GM19238 (cell line): ENCODE measurements around the gene QPCT.
"Not testable (repeated sequence)": the region's sequence is repeated elsewhere in the genome, so short reads cannot be mapped to it uniquely, and the experiment has no call there.

Experiments
- DNase-seq: peaks from one replicate; pipeline ENCODE4 v3.0.0; 2011; ENCODE audit warnings: low spot score; ENCODE audit not compliant: insufficient read length

QPCT gene

DNA sequence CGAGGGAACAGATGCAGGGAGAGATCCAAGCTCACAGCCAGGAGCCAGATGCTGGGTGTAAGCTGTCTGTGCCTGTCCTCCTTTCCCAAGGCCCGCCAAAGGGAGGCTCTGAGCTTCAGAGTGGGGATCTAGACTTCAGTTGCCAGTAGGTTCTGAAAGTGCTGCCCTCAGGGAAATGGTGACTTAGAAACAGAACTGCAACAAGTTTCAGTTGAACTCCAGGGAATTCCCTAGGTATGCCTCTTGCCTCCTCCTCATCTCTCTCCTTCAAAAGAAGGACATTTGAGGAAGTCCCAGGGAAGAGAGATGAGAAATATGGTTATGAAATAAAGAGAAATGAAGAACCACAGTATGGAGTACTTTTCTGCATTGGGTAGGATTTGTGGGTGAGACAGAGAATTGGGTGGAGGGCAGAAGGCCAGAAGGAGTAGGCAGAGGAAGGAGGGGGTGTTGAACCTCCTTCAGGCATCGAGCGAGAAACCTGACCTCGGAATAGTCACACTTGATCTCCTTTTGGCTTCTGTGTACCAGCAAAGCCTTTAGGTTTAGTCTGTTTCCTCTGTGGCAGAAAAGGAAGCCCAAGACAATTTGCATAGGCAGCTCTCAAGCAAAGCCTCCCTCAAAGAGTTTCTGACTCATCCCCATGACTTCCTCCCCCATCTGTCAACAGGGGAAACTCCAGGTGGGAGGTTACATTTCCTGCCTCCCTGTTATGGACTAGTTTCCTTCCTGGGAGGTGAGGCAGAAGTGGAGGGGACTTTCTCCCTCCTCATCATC is 45.7 kb downstream of the QPCT start:
- DNase-seq: peak; percentile 75

GRCh38 chr2:37390777-37391176 is 46.3 kb downstream of the QPCT start:
- no peak for DNase-seq

GRCh38 chr2:37391711-37392110 is 47.3 kb downstream of the QPCT start:
- no peak for DNase-seq

GRCh38 chr2:37392428-37392827 is 48.0 kb downstream of the QPCT start:
- no peak for DNase-seq

GRCh38 chr2:37394263-37394662 is 49.8 kb downstream of the QPCT start:
- DNase-seq: no peak

DNA sequence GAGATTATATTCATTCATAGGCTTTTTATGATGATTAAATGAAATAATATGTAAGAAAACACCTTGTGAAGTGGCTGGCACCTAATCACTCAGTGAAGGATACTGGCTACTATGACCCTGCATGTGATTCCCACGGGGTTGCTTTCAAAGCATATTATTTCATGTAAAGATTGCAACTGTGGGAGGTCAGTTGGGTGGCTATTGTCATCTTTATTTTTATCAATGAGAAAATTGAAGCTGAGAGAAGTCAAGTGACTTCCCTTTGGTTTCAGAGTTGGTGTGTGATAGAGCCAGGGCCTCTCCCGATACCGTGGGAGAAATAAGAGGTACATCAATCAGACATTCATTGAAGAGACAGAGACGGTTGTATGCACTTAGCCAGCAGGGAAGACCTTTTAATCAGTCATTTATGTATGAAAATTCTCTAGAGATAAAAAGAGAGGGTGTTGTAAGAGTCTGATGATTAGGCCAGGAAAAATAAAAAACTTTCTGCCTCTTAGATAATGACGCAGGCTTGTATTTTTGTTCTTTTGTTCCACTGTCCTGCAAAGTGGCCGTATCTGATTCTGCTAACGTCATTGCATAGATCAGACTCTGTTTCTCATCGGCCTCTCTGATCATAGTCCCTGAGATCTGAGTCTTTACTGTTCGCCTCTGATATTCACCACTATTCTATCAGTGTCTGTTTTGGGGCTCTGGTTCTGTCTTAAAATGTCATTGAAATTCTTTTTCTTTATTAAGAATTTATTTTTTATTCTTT is 50.5 kb downstream of the QPCT start:
- no peak for DNase-seq

GRCh38 chr2:37396890-37397565 is 52.6 kb downstream of the QPCT start:
- no peak for DNase-seq

- no peak for DNase-seq
Measured at GRCh38 chr2:37398990-37399389, 54.6 kb downstream of the QPCT start.

- no peak for DNase-seq
Measured at GRCh38 chr2:37400041-37400440, 55.6 kb downstream of the QPCT start.

GRCh38 chr2:37402636-37403035 is 58.2 kb downstream of the QPCT start:
- DNase-seq: no peak

DNA sequence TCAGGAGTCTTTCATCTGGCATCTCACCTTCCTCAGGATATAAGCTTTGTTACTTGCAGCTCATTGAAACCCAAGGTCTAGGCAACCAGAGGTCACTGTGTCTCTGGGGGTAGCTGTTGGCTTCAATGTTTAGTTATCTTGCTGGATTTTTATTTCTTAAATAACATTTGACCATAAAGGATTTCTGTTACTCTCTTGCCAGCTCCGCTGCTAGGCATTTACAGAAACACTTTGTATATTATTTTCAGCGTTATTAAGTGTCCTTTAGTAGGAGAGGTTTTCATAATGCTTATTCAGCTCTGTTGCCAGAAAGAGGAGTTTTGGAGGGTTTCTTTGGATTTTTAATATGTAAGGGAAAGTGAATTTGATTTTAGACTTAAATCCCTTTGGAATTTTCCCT is 61.4 kb downstream of the QPCT start:
- DNase-seq: no peak

DNA sequence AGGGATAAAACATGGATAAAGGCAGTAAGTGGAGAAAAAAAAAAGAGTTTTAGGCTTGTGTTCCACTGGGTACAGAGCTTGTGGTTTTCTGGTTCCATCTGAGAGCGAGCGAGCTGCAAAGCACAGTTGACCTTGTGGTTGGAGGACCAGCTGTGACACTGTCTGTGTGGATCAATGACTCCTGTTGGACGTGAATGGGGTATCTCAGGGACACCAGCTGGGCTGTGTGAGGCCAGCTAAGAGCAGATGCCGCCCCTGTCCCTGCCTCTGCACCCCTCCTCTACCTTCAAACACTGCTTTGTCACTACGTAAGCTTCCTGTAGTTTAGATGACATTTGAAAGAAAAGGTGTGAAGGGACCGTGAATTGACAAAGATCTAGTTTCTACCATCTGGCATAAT is 67.8 kb downstream of the QPCT start:
- DNase-seq: no peak

DNA sequence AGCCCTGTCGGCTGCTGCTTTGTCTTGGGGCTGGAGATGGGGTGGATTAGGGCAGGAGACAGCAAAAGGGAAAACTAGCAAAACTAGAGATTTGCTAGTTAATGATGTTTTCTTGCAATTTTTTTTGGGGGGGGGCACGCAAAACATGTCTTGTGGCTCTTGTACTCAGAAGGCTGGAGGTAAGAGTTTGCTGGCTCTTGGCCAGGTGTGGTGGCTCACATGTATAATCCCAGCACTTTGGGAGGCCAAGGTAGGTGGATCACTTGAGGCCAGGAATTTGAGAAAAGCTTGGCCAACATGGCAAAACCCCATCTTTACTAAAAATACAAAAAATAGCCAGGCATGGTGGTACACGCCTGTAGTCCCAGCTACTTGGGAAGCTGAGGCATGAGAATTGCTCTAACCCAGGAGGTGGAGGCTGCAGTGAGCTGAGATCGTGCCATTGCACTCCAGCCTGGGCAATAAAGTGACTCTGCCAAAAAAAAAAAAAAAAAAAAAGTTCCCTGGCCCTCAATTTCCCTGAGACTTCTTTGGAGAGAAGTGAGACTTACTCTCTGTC is 69.6 kb downstream of the QPCT start:
- not testable (repeated sequence) for DNase-seq

DNA sequence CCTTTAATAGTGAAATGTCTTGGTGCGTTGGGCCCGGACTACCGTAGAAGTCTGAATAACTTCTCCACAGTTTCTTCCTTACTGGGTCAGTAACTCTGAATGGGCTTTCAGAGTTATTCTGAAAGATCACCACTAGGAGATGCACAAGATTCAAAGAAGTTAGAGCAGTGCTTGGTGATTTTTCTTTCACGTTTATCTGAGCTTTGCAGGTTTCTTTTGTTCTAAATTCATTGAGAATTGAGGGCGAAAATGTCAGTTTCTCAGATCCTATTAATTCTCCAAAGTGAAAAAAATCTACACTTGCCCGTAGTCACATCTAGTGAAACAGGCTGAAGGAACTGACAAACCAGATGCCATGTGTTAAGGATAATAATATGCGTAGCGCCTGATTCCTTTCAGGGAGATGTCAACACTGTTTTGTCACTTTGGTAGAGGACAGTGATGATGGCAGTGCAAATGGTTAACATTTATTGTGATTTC is 70.1 kb downstream of the QPCT start:
- DNase-seq: peak; percentile 13

GRCh38 chr2:37415128-37415820 is 70.8 kb downstream of the QPCT start:
- no peak for DNase-seq

DNA sequence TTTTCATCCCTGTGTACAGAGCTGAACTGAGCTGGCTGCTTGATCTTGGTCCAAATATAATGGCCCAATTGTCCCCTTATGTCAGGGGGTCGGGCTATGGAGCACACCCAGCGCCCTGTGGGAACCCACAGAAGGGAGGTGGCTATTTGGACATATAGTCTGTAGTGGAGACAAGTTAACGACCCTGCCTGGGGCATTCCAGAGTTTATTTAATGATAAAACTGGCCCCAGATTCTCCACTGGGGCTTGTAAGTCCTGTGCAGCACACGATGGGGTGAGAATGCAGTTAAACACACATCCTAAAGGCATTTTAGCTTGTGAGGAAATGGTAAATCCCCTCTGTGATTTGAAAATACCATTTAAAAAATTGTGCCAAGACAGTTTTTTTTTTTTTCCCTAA is 72.9 kb downstream of the QPCT start:
- no peak for DNase-seq

- DNase-seq: no peak
Measured at GRCh38 chr2:37418956-37419355, 74.5 kb downstream of the QPCT start.

DNA sequence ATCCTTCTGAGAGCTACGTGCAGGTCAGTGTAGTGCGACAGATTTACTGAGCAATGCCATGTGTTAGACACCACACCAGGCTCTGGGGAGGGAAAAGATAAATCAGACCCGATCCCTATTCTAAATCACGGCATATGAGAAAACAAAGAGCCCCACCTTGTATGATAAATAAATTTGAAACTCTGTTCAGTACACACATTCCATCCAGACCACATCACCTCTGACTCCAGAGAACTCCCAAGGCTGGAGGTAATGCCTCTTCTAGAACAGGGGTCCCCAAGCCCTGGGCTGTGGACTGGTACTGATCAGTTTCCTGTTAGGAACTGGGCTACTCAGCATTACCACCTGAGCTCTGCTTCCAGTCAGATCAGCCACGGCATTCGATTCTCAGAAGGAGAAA is 77.3 kb downstream of the QPCT start:
- DNase-seq: no peak

DNA sequence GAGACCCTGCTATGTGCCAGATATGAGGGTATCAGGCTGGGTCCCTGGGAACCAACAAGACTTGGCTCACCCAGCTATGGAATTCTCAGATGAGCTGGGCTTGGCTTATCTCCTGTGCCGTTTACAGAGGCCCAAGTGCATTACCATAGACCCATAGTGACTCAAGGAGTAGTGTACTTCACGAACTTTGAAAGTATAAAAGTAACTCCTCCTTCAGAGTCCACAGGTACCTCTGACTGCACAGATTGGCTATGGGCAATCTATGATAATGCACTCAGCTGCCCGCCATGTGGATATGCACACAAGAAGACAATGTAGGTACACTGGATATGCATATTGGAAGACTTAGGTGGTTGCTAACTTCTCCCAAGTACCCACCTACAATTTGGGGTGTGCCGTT is 78.4 kb downstream of the QPCT start:
- DNase-seq: no peak
